PC-3 (cell line): ENCODE results near the gene IGSF21.

Source experiments
- CTCF ChIP-seq: fragments of 300-600 bp; sonication (generic); conservative IDR thresholded peaks from 2 replicates; pipeline ENCODE4 v1.5.1; 2017; ENCODE audit warnings: antibody characterized with exemption, low read depth, mild to moderate bottlenecking, low read length
- EZH2phosphoT487 ChIP-seq: fragments of 300-600 bp; sonication (generic); IDR thresholded peaks from 2 replicates; pipeline ENCODE4 v1.6.1; 2018; ENCODE audit warnings: mild to moderate bottlenecking, antibody characterized with exemption, low read length, borderline replicate concordance

GRCh38 chr1:18253093-18253492 is 145.5 kb downstream of the IGSF21 start:
- TF ChIP-seq CTCF = no peak
- no peak for TF ChIP-seq EZH2phosphoT487
